Neural cell (in vitro differentiated cells): ENCODE data around the gene CXCR5. TPM values are rescaled to one million over a fixed set of nuclear protein-coding genes. Genes with fewer than 3 reads are reported as not detected.

Experiments
- H2AFZ ChIP-seq: fragments of 200-600, 300-800 bp; sonication (generic), shearing (Covaris generic); 2 replicates; pipeline ENCODE4 v1.6.0; 2014; ENCODE audit warnings: low read depth, mild to moderate bottlenecking, antibody characterized with exemption, low read length, moderate library complexity
- H3F3A ChIP-seq: fragments of 200-600 bp; shearing (Covaris generic); 2 replicates; pipeline ENCODE4 v1.6.1; 2016; ENCODE audit warnings: mild to moderate bottlenecking, moderate library complexity, mixed read lengths, antibody characterized with exemption, low read length; ENCODE audit not compliant: insufficient read depth, poor library complexity, severe bottlenecking
- H3K27ac ChIP-seq: fragments of 200-600, 300-800 bp; sonication (generic), shearing (Covaris generic); 2 replicates; pipeline ENCODE4 v1.5.1; 2014; ENCODE audit warnings: mild to moderate bottlenecking, low read length, moderate library complexity
- H3K27me3 ChIP-seq: fragments of 300-800, 200-600 bp; sonication (generic), shearing (Covaris generic); 2 replicates; pipeline ENCODE4 v1.6.0; 2014; ENCODE audit warnings: mild to moderate bottlenecking, low read depth, low read length, moderate library complexity; ENCODE audit not compliant: insufficient read depth
- H3K36me3 ChIP-seq: fragments of 300-800, 200-600 bp; sonication (generic), shearing (Covaris generic); 2 replicates; pipeline ENCODE4 v1.5.1; 2014; ENCODE audit warnings: mild to moderate bottlenecking, antibody characterized with exemption, low read length, moderate library complexity; ENCODE audit not compliant: insufficient read depth
- H3K4me2 ChIP-seq: fragments of 300-800, 200-600 bp; sonication (generic), shearing (Covaris generic); 2 replicates; pipeline ENCODE4 v1.6.0; 2014; ENCODE audit warnings: mild to moderate bottlenecking, low read length
- H3K4me3 ChIP-seq: fragments of 300-800, 200-600 bp; sonication (generic), shearing (Covaris generic); 2 replicates; pipeline ENCODE4 v1.5.1; 2014; ENCODE audit warnings: mild to moderate bottlenecking, low read length, moderate library complexity
- H3K79me2 ChIP-seq: fragments of 200-600 bp; shearing (Covaris generic); replicated peaks from 2 replicates; pipeline ENCODE4 v1.6.0; 2014; ENCODE audit warnings: mild to moderate bottlenecking, low read length, moderate library complexity; ENCODE audit not compliant: insufficient read depth
- H3K9ac ChIP-seq: fragments of 300-800, 200-600 bp; sonication (generic), shearing (Covaris generic); 2 replicates; pipeline ENCODE4 v1.6.1; 2016; ENCODE audit warnings: mild to moderate bottlenecking, low read length, mixed read lengths
- H3K9me2 ChIP-seq: fragments of 200-600 bp; shearing (Covaris generic); 2 replicates; pipeline ENCODE4 v1.6.1; 2016; ENCODE audit warnings: mild to moderate bottlenecking, low read length, mixed read lengths; ENCODE audit not compliant: insufficient read depth
- H3K9me3 ChIP-seq: fragments of 200-600, 300-800 bp; sonication (generic), shearing (Covaris generic); 2 replicates; pipeline ENCODE4 v1.6.1; 2016; ENCODE audit warnings: mild to moderate bottlenecking, mixed run types, low read length, moderate library complexity, mixed read lengths
- H4K20me1 ChIP-seq: fragments of 200-600 bp; shearing (Covaris generic); 2 replicates; pipeline ENCODE4 v1.6.1; 2016; ENCODE audit warnings: mild to moderate bottlenecking, mixed run types; ENCODE audit not compliant: insufficient read depth
- EP300 ChIP-seq: fragments of 450-650 bp; conservative IDR thresholded peaks from 2 replicates; pipeline ENCODE4 v1.6.1; 2014; ENCODE audit warnings: antibody characterized with exemption, mild to moderate bottlenecking, moderate library complexity; ENCODE audit not compliant: poor library complexity, severe bottlenecking
- EZH2 ChIP-seq: fragments of 200-600, 300-800 bp; shearing (Covaris generic), sonication (generic); IDR thresholded peaks from 2 replicates; pipeline ENCODE4 v1.6.1; 2014; ENCODE audit warnings: antibody characterized with exemption, low read length, borderline replicate concordance, mild to moderate bottlenecking; ENCODE audit not compliant: insufficient read depth, poor library complexity, severe bottlenecking
- MXI1 ChIP-seq: fragments of 450-650 bp; conservative IDR thresholded peaks from 2 replicates; pipeline ENCODE4 v1.6.1; 2014; ENCODE audit warnings: antibody characterized with exemption, mild to moderate bottlenecking; ENCODE audit not compliant: poor library complexity, severe bottlenecking
- POLR2AphosphoS5 ChIP-seq: IDR thresholded peaks from 2 replicates; pipeline ENCODE4 v1.6.1; 2012
- RAD21 ChIP-seq: fragments of 450-650 bp; conservative IDR thresholded peaks from 2 replicates; pipeline ENCODE4 v1.6.1; 2014; ENCODE audit warnings: antibody characterized with exemption, mild to moderate bottlenecking, moderate library complexity
- SMC3 ChIP-seq: fragments of 450-650 bp; conservative IDR thresholded peaks from 2 replicates; pipeline ENCODE4 v1.6.1; 2014; ENCODE audit warnings: antibody characterized with exemption, mild to moderate bottlenecking, moderate library complexity; ENCODE audit not compliant: poor library complexity
- TAF1 ChIP-seq: IDR thresholded peaks from 2 replicates; pipeline ENCODE4 v1.6.1; 2012; ENCODE audit warnings: low read depth
- polyA plus RNA-seq: library from polyadenylated mRNA; depleted of rRNA; stranded (reverse); fragments of >200 nt; gene quantifications from 2 replicates; pipeline ENCODE4 v1.2.3, GENCODE V29; 2014
- TF ChIP-seq, protein P1 (sequence below): fragments of 450-650 bp; IDR thresholded peaks from 2 replicates; pipeline ENCODE4 v1.5.1; 2014; ENCODE audit warnings: antibody characterized with exemption, mild to moderate bottlenecking, moderate library complexity; ENCODE audit not compliant: poor library complexity, severe bottlenecking
- TF ChIP-seq, protein P2 (sequence below): IDR thresholded peaks from 2 replicates; pipeline ENCODE4 v1.6.1; 2012; ENCODE audit warnings: borderline replicate concordance

CXCR5 gene
- polyA plus RNA-seq, 1 donor from 2014 or later = not detected

DNA sequence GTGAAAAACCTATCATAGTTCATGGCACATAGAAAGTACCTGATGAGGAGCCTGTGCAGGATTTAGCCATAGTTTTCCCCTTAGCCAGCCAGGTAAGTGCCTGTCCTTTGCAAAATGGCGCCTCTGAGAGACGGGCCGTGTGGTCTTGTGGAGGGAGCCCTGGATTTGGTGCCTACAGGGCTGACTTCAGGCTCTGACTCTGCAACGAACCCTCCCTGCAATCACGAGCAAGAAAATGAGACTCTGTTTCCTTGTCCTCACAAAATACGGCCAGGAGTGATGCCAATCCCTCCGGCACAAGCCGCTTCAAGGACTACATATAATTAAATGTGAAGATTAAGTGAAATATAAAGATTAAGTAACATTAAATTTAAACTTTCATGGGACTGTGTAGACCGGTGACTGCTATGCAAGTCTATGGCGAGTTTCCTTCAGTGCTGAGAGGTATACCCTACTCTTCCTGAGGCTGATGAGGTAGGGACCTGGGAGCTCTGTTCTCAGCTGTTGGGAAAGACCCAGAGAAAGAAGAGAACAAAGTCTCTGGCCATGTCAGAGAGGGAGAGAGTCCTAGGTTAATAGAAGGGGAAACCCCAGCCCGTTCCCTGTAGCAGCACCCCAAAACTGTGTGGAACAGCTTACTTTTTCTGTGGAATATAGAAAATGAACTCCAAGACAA, 6.1 kb upstream of the CXCR5 start:
- Histone ChIP-seq H3F3A (no peaks in the 10 kb centered on the region), H3K27ac (no peak overlapping the region), H3K9me3 (no peaks in the 10 kb centered on the region), H3K4me3 (no peak overlapping the region), H3K9me2 (no peaks in the 10 kb centered on the region), H2AFZ (no peak overlapping the region), H3K79me2 (no peaks in the 10 kb centered on the region), H3K27me3 (no peaks in the 10 kb centered on the region), H3K36me3 (no peaks in the 10 kb centered on the region), H4K20me1 (no peaks in the 10 kb centered on the region), H3K9ac (no peak overlapping the region), H3K4me2 (no peak overlapping the region)
- TF ChIP-seq, protein P1, sequence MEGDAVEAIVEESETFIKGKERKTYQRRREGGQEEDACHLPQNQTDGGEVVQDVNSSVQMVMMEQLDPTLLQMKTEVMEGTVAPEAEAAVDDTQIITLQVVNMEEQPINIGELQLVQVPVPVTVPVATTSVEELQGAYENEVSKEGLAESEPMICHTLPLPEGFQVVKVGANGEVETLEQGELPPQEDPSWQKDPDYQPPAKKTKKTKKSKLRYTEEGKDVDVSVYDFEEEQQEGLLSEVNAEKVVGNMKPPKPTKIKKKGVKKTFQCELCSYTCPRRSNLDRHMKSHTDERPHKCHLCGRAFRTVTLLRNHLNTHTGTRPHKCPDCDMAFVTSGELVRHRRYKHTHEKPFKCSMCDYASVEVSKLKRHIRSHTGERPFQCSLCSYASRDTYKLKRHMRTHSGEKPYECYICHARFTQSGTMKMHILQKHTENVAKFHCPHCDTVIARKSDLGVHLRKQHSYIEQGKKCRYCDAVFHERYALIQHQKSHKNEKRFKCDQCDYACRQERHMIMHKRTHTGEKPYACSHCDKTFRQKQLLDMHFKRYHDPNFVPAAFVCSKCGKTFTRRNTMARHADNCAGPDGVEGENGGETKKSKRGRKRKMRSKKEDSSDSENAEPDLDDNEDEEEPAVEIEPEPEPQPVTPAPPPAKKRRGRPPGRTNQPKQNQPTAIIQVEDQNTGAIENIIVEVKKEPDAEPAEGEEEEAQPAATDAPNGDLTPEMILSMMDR = no peak
- no peak for TF ChIP-seq EZH2
- TF ChIP-seq TAF1 = no peak
- no peak for TF ChIP-seq RAD21
- no peak for TF ChIP-seq POLR2AphosphoS5
- TF ChIP-seq, protein P2, sequence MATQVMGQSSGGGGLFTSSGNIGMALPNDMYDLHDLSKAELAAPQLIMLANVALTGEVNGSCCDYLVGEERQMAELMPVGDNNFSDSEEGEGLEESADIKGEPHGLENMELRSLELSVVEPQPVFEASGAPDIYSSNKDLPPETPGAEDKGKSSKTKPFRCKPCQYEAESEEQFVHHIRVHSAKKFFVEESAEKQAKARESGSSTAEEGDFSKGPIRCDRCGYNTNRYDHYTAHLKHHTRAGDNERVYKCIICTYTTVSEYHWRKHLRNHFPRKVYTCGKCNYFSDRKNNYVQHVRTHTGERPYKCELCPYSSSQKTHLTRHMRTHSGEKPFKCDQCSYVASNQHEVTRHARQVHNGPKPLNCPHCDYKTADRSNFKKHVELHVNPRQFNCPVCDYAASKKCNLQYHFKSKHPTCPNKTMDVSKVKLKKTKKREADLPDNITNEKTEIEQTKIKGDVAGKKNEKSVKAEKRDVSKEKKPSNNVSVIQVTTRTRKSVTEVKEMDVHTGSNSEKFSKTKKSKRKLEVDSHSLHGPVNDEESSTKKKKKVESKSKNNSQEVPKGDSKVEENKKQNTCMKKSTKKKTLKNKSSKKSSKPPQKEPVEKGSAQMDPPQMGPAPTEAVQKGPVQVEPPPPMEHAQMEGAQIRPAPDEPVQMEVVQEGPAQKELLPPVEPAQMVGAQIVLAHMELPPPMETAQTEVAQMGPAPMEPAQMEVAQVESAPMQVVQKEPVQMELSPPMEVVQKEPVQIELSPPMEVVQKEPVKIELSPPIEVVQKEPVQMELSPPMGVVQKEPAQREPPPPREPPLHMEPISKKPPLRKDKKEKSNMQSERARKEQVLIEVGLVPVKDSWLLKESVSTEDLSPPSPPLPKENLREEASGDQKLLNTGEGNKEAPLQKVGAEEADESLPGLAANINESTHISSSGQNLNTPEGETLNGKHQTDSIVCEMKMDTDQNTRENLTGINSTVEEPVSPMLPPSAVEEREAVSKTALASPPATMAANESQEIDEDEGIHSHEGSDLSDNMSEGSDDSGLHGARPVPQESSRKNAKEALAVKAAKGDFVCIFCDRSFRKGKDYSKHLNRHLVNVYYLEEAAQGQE = no peak
- no peak for TF ChIP-seq MXI1
- TF ChIP-seq SMC3 = no peak
- no peak for TF ChIP-seq EP300

DNA sequence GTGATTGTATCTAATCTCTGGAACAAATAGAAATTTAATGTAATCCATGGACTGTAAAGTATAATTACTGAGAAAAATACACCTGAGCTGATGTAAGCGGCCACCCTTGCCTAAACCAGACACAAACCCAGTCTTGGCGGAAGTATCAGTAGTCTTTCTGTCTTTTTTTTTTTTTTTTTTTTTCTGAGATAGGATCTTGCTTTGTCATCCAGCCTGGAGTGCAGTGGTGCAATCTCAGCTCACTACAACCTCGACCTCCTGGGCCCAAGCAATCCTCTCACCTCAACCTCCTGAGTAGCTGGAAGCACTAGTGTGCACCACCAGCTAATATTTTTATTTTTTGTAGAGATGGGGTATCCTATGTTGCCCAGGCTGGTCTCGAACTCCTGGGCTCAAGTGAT, 5.5 kb upstream of the CXCR5 start:
- no peaks in the 10 kb centered on the region for H3K27me3 ChIP-seq
- H3K4me3 ChIP-seq = no peak overlapping the region
- no peaks in the 10 kb centered on the region for H3K9me2 ChIP-seq
- no peaks in the 10 kb centered on the region for H3F3A ChIP-seq
- H2AFZ ChIP-seq = no peak overlapping the region
- H3K79me2 ChIP-seq = no peaks in the 10 kb centered on the region
- no peaks in the 10 kb centered on the region for H3K9me3 ChIP-seq
- TF ChIP-seq RAD21 (no peak), MXI1 (no peak), TAF1 (no peak)
- H3K27ac ChIP-seq = no peak overlapping the region
- H4K20me1 ChIP-seq = no peaks in the 10 kb centered on the region
- no peak overlapping the region for H3K4me2 ChIP-seq
- H3K36me3 ChIP-seq = no peaks in the 10 kb centered on the region
- no peak overlapping the region for H3K9ac ChIP-seq

DNA sequence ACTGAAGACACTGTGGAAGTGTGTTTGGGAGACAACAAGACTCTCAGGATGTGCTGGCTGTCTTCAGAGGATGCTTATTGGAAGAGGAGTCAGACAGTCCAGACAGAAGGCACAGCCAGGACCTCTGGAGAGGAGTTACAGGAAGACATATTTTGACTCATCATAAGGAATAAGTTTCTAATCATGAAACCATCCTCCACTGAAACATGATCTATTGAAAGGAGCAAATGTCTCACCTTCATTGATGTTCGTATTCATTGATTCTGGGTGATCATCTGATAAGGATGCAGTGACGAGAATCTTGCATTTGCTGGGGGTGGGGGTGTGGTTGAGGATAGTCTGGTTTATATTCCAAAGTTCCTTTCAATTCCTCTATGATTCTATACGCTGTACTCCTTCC, 2.5 kb upstream of the CXCR5 start:
- H3K36me3 ChIP-seq = no peaks in the 10 kb centered on the region
- no peaks in the 10 kb centered on the region for H3F3A ChIP-seq
- H3K4me3 ChIP-seq = no peak overlapping the region
- H3K27ac ChIP-seq = no peak overlapping the region
- no peak overlapping the region for H2AFZ ChIP-seq
- no peaks in the 10 kb centered on the region for H3K9me2 ChIP-seq
- TF ChIP-seq EZH2 = no peak
- TF ChIP-seq MXI1 = no peak
- TF ChIP-seq RAD21 = no peak
- no peak for TF ChIP-seq EP300
- TF ChIP-seq, protein P2 = no peak
- no peak for TF ChIP-seq TAF1
- TF ChIP-seq SMC3 = no peak
- TF ChIP-seq, protein P1 = no peak
- TF ChIP-seq POLR2AphosphoS5 = no peak
- H3K9ac ChIP-seq = no peak overlapping the region
- H3K9me3 ChIP-seq = no peaks in the 10 kb centered on the region
- H3K79me2 ChIP-seq = no peaks in the 10 kb centered on the region
- H3K4me2 ChIP-seq = no peak overlapping the region
- H3K27me3 ChIP-seq = no peaks in the 10 kb centered on the region
- H4K20me1 ChIP-seq = no peaks in the 10 kb centered on the region
